ENCODE data around the gene DENND1C.

DNA sequence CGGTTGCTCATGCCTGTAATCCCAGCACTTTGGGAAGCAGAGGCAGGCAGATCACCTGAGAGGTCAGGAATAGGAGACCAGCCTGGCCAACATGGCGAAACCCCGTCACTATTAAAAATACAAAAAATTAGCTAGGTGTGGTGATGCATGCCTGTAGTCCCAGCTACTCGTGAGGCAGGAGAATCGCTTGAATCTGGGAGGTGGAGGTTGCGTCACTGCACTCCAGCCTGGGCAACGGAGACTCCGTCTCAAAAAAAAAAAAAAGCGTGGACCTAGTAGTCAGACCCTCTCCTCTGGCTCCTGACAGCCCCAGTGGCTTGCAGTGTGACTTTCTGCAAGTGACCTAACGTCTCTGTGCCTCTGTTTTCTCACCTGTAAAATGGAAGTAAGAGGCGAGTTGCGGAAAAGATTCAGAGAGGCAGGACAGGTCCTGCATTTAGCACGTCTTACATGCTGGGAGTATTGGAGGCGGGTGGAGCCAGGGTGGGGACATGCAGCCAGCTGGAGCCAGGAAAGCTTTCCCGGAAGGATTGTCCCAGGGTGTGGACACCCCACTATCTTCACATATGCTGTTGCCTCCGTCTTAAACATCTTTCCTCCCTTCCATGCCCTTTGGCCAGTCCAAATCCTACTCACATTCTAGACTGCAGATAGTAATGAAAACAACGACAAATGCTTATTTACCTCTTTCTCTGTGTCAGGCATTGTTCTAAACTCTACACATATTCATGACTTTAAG lies 17.6 kb upstream of the DENND1C start:
- TF ChIP-seq ZBED1 (IDR thresholded peaks at IDR 0.05), result no peak
- TF ChIP-seq POLR2A (conservative IDR thresholded peaks at IDR 0.05), result no peak
- TF ChIP-seq CREM (IDR thresholded peaks at IDR 0.05; ENCODE audit: low read depth), result no peak
- TF ChIP-seq U2AF1 (optimal IDR thresholded peaks at IDR 0.05; ENCODE audit: low read depth, low read length), result no peak
- no peak for TF ChIP-seq CBFB (CRISPR knock-in tag; IDR thresholded peaks at IDR 0.05)
- TF ChIP-seq CTCF (IDR thresholded peaks at IDR 0.05 in 2 of 3, conservative IDR thresholded peaks at IDR 0.05 in 1 of 3; ENCODE audit: insufficient read depth in 2 of 3, low read depth in 1 of 3, low read length in 3 of 3), result no peak
- no peak for TF ChIP-seq SIN3A (IDR thresholded peaks at IDR 0.05; ENCODE audit: borderline replicate concordance in 2 of 2, control insufficient read depth in 1 of 2, low read depth in 2 of 2, low read length in 2 of 2)
- no peak for TF ChIP-seq HCFC1 (IDR thresholded peaks at IDR 0.05; ENCODE audit: low read depth, low read length)

All from K562 (cell line).